HG03442 (cell line): ENCODE measurements around the gene ARG2.
"Not testable (repeated sequence)": the region's sequence is repeated elsewhere in the genome, so short reads cannot be mapped to it uniquely, and the experiment has no call there.

Experiments used
- ATAC-seq: cut with Tn5 transposase; IDR thresholded peaks from one replicate; pipeline ENCODE4 v1.9.1; 2021; ENCODE audit warnings: mild to moderate bottlenecking, moderate library complexity; ENCODE audit not compliant: unreplicated experiment

ARG2 gene

GRCh38 chr14:67584978-67585377, 34.7 kb upstream of the ARG2 start:
- ATAC-seq = no peak

GRCh38 chr14:67586369-67586768, 33.4 kb upstream of the ARG2 start:
- ATAC-seq = no peak

DNA sequence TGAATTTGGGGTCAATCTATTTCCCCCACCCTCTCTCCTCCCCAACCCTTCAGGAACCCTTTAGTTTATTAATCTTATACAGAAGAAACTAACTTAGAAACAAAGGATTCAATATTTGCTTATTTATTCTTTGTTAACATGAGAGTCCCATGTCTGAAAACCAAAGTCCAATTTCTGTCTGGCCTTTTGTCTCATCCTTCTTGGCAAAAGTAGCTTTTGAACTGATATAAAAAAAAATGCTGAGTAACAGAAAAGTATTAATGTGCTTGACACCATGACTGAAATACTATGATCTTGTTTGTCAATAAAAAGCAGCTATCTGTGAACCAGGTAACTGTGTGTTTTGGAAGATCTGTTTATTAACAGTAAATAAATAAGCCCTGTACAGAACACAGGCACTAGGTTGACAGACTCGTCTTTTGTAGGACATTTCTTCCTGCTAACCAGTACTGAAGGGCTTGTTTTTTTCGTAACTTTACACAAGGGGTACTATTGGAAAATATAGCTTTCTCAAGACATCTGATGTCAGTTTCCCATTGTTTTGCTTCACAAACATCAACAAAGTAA, 30.4 kb upstream of the ARG2 start:
- no peak for ATAC-seq

- ATAC-seq = not testable (repeated sequence)
Measured at GRCh38 chr14:67593650-67594049, 26.1 kb upstream of the ARG2 start.

DNA sequence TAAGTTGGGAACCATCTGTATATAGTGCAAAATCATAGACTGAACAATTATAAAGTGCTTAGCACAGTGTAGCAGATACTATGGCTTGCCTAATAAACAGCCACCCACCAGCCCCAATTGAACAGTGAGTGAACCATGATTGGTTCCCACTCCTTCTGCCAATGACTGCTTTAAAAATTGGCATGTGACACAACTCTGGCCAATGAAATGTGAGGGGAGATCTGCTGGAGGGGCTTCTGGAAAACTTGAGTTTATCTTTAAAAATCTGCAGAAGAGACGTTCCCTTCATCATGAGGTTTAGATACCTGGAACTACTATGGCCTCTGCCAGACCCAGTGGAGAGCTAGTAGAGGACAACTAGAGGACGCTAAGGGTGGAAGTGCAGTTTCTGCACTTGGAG, 24.3 kb upstream of the ARG2 start:
- ATAC-seq = no peak

DNA sequence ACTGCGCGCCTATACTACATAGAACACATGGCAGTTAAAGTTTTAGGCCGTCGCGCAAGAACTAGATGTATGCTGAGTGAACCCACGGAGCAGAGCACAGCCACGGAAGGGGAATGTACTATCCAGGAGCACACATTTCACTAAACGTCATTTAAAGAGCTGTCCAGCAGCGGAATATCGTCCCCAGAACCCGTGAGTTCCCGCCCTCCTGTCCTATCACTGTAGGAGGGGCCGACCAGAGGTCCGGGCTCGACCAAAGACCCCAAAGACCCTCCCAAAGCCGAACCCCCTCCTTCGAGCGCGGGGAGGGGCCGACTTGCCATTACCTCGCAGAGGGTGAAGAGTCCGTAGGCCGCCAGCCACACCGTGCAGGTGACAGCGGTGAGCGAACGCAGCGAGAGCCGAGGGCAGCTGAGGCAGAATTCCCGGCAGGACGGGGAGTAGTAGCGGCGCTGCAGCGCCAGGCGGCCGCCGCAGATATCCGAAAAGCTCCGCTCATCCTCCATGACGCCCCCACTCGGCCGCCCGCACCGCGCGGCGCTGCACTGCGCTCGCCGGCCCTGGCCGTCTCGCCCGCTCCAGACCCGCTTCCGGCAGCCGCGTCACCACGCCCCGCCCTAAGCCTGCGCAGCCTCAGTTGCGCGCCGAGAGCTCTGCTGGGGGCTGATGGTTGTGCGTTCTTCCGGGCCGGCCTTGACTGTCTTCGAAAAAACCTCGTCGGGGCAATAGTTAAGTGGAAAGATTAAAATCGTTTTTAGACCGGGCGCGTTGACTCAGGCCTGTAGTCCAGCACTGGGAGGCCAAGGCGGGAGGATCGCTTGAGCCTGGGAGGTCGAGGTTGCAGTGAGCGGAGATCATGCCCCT, 19.8 kb upstream of the ARG2 start, which contains the start of gene PIGH:
Gene PIGH (minus strand): TSS at position 571 of the 864 bp plus-strand sequence. CDS start 65 bp downstream, at position 506.
- ATAC-seq = peak; percentile 89

GRCh38 chr14:67600562-67600974, 19.2 kb upstream of the ARG2 start:
- ATAC-seq = not testable (repeated sequence)

GRCh38 chr14:67602076-67602475, 17.6 kb upstream of the ARG2 start:
- ATAC-seq = no peak

DNA sequence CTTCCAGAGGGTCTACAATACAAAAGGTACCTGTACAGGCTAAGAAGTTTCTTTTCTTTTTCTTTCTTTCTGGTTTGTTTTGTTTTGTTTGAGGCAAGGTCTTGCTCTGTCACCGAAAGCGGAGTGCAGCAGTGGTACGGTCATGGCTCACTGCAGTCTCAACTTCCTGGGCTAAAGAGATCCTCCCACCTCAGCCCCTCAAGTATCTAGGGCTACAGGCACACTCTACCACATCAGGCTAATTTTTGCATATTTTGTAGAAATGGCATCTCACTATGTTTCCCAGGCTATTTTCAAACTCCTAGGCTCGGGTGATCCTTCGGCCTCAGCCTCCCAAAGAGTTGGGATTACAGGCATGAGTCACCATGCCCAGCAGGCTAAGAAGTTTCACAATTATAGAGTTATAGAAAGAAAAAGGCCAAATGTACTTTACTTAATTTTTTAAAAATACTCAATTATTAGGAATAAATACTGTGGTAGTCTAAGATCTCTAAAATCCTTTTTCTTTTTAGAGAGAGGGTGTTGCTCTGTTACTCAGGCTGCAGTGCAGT, 16.6 kb upstream of the ARG2 start:
- peak; percentile 54 for ATAC-seq

DNA sequence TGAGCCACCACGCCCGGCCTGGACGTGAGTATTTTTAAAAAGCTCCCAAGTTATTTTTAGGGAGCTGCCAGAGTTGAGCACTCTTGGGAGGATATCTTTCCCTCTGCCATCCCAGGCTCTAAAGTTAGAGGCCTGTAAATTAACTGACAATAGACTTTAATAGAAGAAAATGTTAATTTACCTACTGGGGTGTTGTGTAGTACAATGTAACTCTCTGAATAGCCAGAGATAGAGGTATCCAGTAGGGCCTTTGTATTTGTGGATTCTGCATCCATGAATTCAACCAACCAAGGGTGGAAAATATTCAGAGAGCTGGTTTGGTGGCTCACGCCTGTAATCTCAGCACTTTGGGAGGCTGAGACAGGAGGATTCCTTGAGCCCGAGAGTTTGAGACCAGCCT, 12.1 kb upstream of the ARG2 start:
- ATAC-seq = no peak

GRCh38 chr14:67609642-67610310, 9.9 kb upstream of the ARG2 start:
- ATAC-seq = no peak

- ATAC-seq = no peak
Measured at GRCh38 chr14:67610491-67610890, 9.2 kb upstream of the ARG2 start.

- ATAC-seq = no peak
Measured at GRCh38 chr14:67618617-67619063, 1.1 kb upstream of the ARG2 start.

DNA sequence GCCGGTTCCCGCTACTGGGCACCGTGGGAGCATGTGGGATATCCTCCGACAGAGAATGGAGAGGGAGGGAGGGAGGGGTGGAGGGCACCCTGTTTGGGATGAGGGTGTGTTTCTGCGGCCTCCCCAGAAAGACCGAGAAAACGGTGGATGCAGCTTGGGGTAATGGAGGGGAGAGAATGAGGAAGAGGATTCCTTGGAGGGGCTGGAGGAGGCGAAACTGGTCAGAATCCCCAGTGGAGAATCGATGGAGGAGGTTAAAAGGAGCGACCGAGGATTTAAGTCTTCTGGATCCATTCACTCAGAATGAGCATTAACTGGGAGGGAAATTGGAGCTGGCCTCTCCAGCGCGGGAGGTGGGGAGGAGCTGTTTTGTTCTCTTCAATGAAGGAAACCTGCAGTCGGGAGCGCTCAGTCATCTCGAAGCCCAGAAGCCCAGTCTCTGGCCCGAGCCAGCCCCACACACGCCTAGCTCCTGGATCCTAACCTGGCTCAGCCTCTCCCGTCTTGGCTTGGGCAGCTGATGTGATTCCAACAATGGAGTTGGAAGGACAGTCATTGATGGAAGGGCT, 581 bp downstream of the ARG2 start:
- ATAC-seq = no peak

- no peak for ATAC-seq
Measured at GRCh38 chr14:67622675-67623074, 3.0 kb downstream of the ARG2 start.

DNA sequence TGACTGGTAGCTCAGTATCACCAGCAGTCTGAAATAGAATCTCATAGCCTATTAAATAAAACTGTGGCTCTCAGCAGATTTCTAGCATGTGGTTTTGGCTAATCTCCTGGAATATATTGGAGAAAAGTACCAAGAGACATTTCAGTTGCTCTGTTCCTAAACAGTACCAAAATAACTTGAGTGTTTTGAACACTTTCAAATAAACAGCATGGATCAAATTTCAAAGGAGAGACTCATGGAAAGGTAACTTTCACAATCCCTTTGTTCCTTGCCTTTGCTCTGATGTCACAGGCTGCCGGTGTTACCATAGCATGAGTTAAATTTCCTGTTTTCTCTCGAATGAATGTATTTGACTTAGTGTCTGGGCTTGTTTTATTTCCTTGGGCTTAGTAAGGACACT, 3.4 kb downstream of the ARG2 start:
- no peak for ATAC-seq

DNA sequence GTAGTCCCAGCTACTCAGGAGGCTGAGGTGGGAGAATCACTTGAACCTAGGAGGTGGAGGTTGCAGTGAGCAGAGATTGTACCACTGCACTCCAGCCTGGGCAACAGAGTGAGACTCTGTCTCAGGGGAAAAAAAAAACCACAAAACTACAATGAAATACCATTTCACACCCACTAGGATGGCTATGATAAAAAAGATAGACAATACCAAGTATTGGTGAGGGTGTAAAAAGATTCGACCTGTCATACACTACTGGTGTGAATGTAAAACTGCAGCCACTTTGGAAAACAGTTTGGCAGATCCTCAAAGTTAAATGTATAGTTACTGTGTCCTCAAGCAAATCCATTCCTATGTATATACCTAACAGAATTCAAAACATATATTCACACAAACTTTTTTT, 6.4 kb downstream of the ARG2 start:
- ATAC-seq = not testable (repeated sequence)

DNA sequence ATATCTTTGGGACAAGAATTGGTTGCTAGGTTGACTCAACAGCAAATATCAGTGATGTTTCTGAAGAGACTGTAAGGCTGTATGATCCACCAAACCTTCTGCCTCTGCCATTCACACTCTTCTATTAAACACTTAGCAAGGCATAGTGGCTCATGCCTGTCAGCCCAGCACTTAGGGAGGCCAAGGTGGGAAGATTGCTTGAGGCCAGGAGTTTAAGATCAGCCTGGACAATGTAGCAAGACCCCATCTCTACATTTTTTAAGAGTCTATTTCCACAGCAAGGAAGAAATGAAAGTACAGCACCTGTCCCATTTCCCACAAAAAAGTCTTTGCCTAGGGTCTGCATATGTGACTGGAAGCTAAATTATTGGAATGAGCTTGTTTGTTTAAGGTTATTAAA, 7.8 kb downstream of the ARG2 start:
- ATAC-seq = no peak

DNA sequence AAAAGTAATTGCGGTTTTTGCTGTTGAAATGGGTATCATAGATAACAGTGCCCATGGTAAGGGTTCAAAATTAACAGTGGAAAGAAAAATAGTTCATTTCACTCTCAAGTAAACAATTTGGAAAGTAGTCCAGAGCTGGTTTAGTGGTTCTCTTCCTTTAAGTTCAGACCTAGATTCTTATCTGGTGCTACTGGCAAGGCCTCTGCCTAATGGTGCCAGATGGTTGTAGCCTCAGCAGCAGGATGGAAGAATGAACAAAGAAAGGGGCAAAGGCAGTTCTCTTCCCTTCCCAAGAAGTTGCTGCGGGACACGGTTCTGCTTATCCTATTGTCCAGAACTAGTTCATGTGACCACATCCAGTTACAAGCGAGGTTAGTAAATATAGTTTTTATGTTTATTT, 10.5 kb downstream of the ARG2 start:
- no peak for ATAC-seq

GRCh38 chr14:67630938-67631337, 11.2 kb downstream of the ARG2 start:
- ATAC-seq = no peak
